NCI-H748 (cell line): ENCODE results near the gene USP22.

Experiments used
- DNase-seq: peaks from one replicate; lab custom pipeline; 2025; ENCODE audit not compliant: unreplicated experiment; lab: John Stamatoyannopoulos, UW

USP22 gene

GRCh38 chr17:20960871-20961270 is 81.9 kb downstream of the USP22 start:
- DNase-seq, result no peak

- peak; percentile 34 for DNase-seq
Measured at GRCh38 chr17:20955427-20956323, 87.1 kb downstream of the USP22 start.

- no peak for DNase-seq
Measured at GRCh38 chr17:20954794-20955193, 88.0 kb downstream of the USP22 start.

- DNase-seq, result peak; percentile 99
Measured at GRCh38 chr17:20952183-20952582, 90.6 kb downstream of the USP22 start.
